Measurements from ENCODE around the gene MVD.

The MVD gene

GRCh38 chr16:88697116-88697830, 34.4 kb upstream of the MVD start:
- in situ Hi-C loops (cut with MboI; ENCODE audit: low pct_unique_long_range_greater_than_20kb, low sequenced_read_pairs, unreplicated experiment), result no loop called here
- TF ChIP-seq, protein P1, sequence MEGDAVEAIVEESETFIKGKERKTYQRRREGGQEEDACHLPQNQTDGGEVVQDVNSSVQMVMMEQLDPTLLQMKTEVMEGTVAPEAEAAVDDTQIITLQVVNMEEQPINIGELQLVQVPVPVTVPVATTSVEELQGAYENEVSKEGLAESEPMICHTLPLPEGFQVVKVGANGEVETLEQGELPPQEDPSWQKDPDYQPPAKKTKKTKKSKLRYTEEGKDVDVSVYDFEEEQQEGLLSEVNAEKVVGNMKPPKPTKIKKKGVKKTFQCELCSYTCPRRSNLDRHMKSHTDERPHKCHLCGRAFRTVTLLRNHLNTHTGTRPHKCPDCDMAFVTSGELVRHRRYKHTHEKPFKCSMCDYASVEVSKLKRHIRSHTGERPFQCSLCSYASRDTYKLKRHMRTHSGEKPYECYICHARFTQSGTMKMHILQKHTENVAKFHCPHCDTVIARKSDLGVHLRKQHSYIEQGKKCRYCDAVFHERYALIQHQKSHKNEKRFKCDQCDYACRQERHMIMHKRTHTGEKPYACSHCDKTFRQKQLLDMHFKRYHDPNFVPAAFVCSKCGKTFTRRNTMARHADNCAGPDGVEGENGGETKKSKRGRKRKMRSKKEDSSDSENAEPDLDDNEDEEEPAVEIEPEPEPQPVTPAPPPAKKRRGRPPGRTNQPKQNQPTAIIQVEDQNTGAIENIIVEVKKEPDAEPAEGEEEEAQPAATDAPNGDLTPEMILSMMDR (IDR thresholded peaks at IDR 0.05; ENCODE audit: extremely low read depth, insufficient read depth, missing control alignments), result no peak
- no peak for DNase-seq (ENCODE audit: low spot score)

- in situ Hi-C loops (cut with MboI; ENCODE audit: low pct_unique_long_range_greater_than_20kb, low sequenced_read_pairs, unreplicated experiment), result no loop called here
- no peak for DNase-seq (ENCODE audit: low spot score)
- TF ChIP-seq, protein P1 (IDR thresholded peaks at IDR 0.05; ENCODE audit: extremely low read depth, insufficient read depth, missing control alignments), result no peak
Observed at GRCh38 chr16:88696441-88696840, 33.5 kb upstream of the MVD start.

- in situ Hi-C loops (cut with MboI; ENCODE audit: low pct_unique_long_range_greater_than_20kb, low sequenced_read_pairs, unreplicated experiment), result no loop called here
- no peak for DNase-seq (ENCODE audit: low spot score)
- TF ChIP-seq, protein P1 (IDR thresholded peaks at IDR 0.05; ENCODE audit: extremely low read depth, insufficient read depth, missing control alignments), result no peak
Observed at GRCh38 chr16:88695753-88696152, 32.9 kb upstream of the MVD start.

- DNase-seq (ENCODE audit: low spot score), result no peak
- TF ChIP-seq, protein P1 (IDR thresholded peaks at IDR 0.05; ENCODE audit: extremely low read depth, insufficient read depth, missing control alignments), result no peak
- in situ Hi-C loops (cut with MboI; ENCODE audit: low pct_unique_long_range_greater_than_20kb, low sequenced_read_pairs, unreplicated experiment), result no loop called here
Observed at GRCh38 chr16:88695218-88695617, 32.3 kb upstream of the MVD start.

DNA sequence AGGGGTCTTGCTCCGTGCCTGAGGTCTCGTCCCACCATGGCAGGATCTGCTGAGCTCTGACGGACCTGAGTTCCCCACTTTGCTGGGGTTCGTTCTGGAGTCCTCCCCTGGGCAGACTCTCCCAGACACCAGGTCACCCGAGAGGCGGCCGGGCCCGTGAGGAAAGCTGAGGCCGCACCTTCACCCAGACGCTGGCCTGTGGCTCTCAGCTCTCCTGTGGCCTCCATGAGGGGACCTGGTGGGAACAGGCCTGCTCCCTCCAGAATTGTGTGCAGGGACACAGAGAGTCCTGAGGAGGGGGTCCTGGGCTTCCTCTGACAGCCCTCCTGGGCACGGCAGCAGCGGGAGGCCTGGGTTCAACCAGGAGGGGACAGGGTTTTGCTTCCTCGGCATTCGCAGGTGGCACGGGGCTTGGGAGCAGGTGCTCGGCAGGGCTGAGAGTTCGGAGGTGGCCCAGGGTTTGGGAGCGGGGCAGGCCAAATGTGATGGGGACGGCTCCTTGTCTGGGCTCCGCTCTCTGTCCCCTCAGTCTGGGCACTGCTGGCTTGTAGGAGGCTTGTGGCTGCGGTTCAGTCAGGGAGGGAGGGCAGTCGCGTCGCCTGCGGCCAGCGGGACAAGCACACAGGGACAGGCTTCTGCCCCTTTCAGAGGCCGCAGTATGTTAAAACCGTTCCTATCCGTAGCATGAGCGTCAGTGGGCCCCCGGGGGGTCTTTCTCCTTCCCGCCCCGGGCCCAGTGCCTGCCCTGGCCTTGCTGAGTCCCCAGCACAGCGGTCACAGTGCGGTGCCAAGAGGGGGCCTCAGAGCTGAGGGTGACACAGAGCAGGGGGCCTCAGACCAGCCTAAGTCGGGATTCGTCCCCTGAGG, 31.6 kb upstream of the MVD start:
- in situ Hi-C loops (cut with MboI; ENCODE audit: low pct_unique_long_range_greater_than_20kb, low sequenced_read_pairs, unreplicated experiment), result no loop called here
- TF ChIP-seq, protein P1 (IDR thresholded peaks at IDR 0.05; ENCODE audit: extremely low read depth, insufficient read depth, missing control alignments), result no peak
- DNase-seq (ENCODE audit: low spot score), result no peak

- no peak for DNase-seq (ENCODE audit: low spot score)
- in situ Hi-C loops (cut with MboI; ENCODE audit: low pct_unique_long_range_greater_than_20kb, low sequenced_read_pairs, unreplicated experiment), result no loop called here
- TF ChIP-seq, protein P1 (IDR thresholded peaks at IDR 0.05; ENCODE audit: extremely low read depth, insufficient read depth, missing control alignments), result no peak
Observed at GRCh38 chr16:88693420-88694177, 30.7 kb upstream of the MVD start.

Data from GM13977 (cell line).